A549 (cell line): ENCODE data around the gene SCPEP1.

Source experiments
- BHLHE40 ChIP-seq: IDR thresholded peaks from 2 replicates; pipeline ENCODE4 v1.6.1; 2012; ENCODE audit warnings: low read depth, low read length, inconsistent platforms
- CBX2 ChIP-seq: fragments of 200-600 bp; sonication (generic); IDR thresholded peaks from 2 replicates; pipeline ENCODE4 v1.6.1; 2016; ENCODE audit warnings: low read depth, mild to moderate bottlenecking, borderline replicate concordance
- CTCF ChIP-seq: fragments of >200 bp; sonication (Bioruptor Twin); formaldehyde crosslinking; IDR thresholded peaks from 3 replicates; pipeline ENCODE4 v1.5.1; 2016
- EP300 ChIP-seq, 2 experiments: fragments of >200 bp; sonication (Bioruptor Twin); formaldehyde crosslinking; IDR thresholded peaks; 2 replicates in 1 of 2; 3 replicates in 1 of 2; pipeline ENCODE4 v1.6.1; 2016 to 2017
- JUN ChIP-seq, 2 experiments: fragments of >200 bp; sonication (Bioruptor Twin); formaldehyde crosslinking; IDR thresholded peaks; 2 replicates in 1 of 2; 3 replicates in 1 of 2; pipeline ENCODE4 v1.6.1; 2016 to 2017
- KDM1A ChIP-seq: fragments of 200-600 bp; sonication (generic); IDR thresholded peaks from 2 replicates; pipeline ENCODE4 v1.6.1; 2016; ENCODE audit warnings: low read depth, mild to moderate bottlenecking
- MAFK ChIP-seq: fragments of 450-650 bp; IDR thresholded peaks from 2 replicates; pipeline ENCODE4 v1.6.1; 2014; ENCODE audit not compliant: partially characterized antibody
- POLR2A ChIP-seq: IDR thresholded peaks from 2 replicates; pipeline ENCODE4 v1.6.1; 2012; ENCODE audit warnings: mild to moderate bottlenecking, low read length
- ZC3H11A ChIP-seq: fragments of 450-650 bp; IDR thresholded peaks from 2 replicates; pipeline ENCODE4 v1.6.1; 2014; ENCODE audit warnings: antibody characterized with exemption, mild to moderate bottlenecking
- TF ChIP-seq, protein P1 (sequence below): IDR thresholded peaks from 2 replicates; pipeline ENCODE4 v1.6.1; 2012

- TF ChIP-seq CTCF (no peak), JUN (IDR thresholded peaks at IDR 0.05) (no peak), CBX2 (no peak), POLR2A (no peak), KDM1A (no peak), BHLHE40 (no peak), MAFK (no peak), ZC3H11A (no peak), EP300 (IDR thresholded peaks at IDR 0.05) (no peak)
- TF ChIP-seq, protein P1, sequence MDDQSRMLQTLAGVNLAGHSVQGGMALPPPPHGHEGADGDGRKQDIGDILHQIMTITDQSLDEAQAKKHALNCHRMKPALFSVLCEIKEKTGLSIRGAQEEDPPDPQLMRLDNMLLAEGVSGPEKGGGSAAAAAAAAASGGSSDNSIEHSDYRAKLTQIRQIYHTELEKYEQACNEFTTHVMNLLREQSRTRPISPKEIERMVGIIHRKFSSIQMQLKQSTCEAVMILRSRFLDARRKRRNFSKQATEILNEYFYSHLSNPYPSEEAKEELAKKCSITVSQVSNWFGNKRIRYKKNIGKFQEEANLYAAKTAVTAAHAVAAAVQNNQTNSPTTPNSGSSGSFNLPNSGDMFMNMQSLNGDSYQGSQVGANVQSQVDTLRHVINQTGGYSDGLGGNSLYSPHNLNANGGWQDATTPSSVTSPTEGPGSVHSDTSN: no peak
These were observed 32.6 kb downstream of the SCPEP1 start for GRCh38 chr17:57010487-57010886.
